Activated CD8-positive, alpha-beta T cell treated with anti-CD3 and anti-CD28 coated beads for 36 hours (primary cell): ENCODE data around the gene RBMS2. TPM values are rescaled to one million over a fixed set of nuclear protein-coding genes. Genes with fewer than 3 reads are reported as not detected.

Source experiments
- ATAC-seq: fragments of 200-7000 bp; cut with Tn5 transposase; one replicate; pipeline ENCODE4 v1.10.0; 2021; ENCODE audit warnings: mild to moderate bottlenecking, moderate library complexity
- CTCF ChIA-PET: fragments of 350-600 bp; sonication (Branson Sonifier 250); formaldehyde crosslinking; loops from one replicate; lab custom pipeline; 2021; ENCODE audit warnings: antibody characterized with exemption; lab: Charles Lee
- POLR2A ChIA-PET: fragments of 350-600 bp; sonication (Branson Sonifier 250); formaldehyde crosslinking; loops from one replicate; lab custom pipeline; 2021; ENCODE audit warnings: antibody characterized with exemption; lab: Charles Lee
- DNase-seq: peaks from one replicate; pipeline ENCODE4 v3.0.0-alpha.2; 2020
- H3K27ac Mint-ChIP-seq: one replicate; pipeline ENCODE4 v1.8.0; 2021; ENCODE audit warnings: mild to moderate bottlenecking, mixed read lengths
- H3K27me3 Mint-ChIP-seq: one replicate; pipeline ENCODE4 v1.8.0; 2021; ENCODE audit warnings: mixed read lengths
- H3K36me3 Mint-ChIP-seq: one replicate; pipeline ENCODE4 v1.8.0; 2021; ENCODE audit warnings: low read depth, mixed read lengths
- H3K4me1 Mint-ChIP-seq: one replicate; pipeline ENCODE4 v1.8.0; 2021; ENCODE audit warnings: low read depth, mixed read lengths
- H3K4me3 Mint-ChIP-seq: one replicate; pipeline ENCODE4 v1.8.0; 2021; ENCODE audit warnings: mild to moderate bottlenecking, moderate library complexity, mixed read lengths
- H3K9me3 Mint-ChIP-seq: one replicate; pipeline ENCODE4 v1.8.0; 2021; ENCODE audit warnings: mixed read lengths
- intact Hi-C: fragments of 100-400 bp; cut with micrococcal nuclease; formaldehyde crosslinking; loops from one replicate; pipeline ENCODE4 v1.10.0; 2022
- total RNA-seq, 2 experiments: library from RNA; stranded (reverse); gene quantifications; one replicate each; pipeline ENCODE4 v1.2.3, GENCODE V29; 2021
- TF ChIP-seq, protein P1 (sequence below): fragments of 200-600 bp; IDR thresholded peaks from one replicate; pipeline ENCODE4 v1.8.0; 2022; ENCODE audit warnings: antibody characterized with exemption, mild to moderate bottlenecking

RBMS2 gene
- total RNA-seq, 2 experiments from 2014 or later: 2.8 to 3.1 TPM

DNA sequence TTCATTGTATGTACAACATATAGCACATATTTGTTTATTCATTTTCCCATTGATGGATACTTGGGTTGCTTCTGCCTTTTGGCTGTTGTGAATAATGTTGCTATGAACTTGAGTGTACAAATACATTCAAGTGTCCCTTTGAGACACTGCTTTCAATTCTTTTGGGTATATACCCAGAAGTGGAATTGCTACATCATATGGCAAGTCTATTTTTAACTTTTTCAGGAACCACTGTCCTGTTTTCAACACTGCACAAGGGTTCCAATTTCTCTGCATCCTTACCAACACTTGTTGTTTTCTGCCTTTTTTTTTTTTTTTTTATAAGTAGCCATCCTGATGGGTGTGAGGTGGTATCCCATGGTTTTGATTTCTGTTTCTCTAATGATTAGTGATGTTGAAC lies 15.9 kb downstream of the RBMS2 start:
- ChIA-PET CTCF (interaction anchor here (2.4 kb wide), 1 partner anchor 24 kb away, joined by 11 read pairs; no protein-coding TSS in a partner anchor), POLR2A (no interaction called here)
- TF ChIP-seq, protein P1, sequence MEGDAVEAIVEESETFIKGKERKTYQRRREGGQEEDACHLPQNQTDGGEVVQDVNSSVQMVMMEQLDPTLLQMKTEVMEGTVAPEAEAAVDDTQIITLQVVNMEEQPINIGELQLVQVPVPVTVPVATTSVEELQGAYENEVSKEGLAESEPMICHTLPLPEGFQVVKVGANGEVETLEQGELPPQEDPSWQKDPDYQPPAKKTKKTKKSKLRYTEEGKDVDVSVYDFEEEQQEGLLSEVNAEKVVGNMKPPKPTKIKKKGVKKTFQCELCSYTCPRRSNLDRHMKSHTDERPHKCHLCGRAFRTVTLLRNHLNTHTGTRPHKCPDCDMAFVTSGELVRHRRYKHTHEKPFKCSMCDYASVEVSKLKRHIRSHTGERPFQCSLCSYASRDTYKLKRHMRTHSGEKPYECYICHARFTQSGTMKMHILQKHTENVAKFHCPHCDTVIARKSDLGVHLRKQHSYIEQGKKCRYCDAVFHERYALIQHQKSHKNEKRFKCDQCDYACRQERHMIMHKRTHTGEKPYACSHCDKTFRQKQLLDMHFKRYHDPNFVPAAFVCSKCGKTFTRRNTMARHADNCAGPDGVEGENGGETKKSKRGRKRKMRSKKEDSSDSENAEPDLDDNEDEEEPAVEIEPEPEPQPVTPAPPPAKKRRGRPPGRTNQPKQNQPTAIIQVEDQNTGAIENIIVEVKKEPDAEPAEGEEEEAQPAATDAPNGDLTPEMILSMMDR: no peak
- Mint-ChIP-seq H3K9me3 (no peaks in the 10 kb centered on the region), H3K4me1 (no peaks in the 10 kb centered on the region), H3K27me3 (no peaks in the 10 kb centered on the region), H3K4me3 (no peak overlapping the region), H3K36me3 (no peaks in the 10 kb centered on the region), H3K27ac (no peak overlapping the region)
- intact Hi-C loops: no loop called here
- ATAC-seq (no peak), DNase-seq (no peak)

DNA sequence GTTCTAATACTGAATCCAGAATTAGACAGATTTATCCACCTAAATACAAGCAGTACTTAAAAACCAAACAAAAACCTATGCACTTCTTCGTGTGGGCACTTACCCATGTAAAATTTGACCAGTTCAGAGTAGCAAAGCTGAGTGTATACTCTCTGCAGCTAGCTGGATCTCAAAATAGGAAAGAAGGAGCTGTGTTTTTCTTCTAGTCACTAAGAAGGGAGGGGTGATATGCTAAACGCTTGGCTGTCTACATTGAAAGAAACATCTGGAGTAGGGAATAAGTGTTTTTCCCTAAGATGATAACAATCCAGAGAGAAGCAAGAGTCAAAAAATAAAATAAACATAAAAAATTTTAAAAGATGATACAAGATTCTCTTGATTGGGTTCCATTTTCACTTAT lies 20.0 kb downstream of the RBMS2 start:
- H3K27me3 Mint-ChIP-seq: no peaks in the 10 kb centered on the region
- no peak overlapping the region for H3K27ac Mint-ChIP-seq
- no peak overlapping the region for H3K4me3 Mint-ChIP-seq
- TF ChIP-seq, protein P1: no peak
- no peak for DNase-seq
- no peaks in the 10 kb centered on the region for H3K36me3 Mint-ChIP-seq
- ChIA-PET CTCF (interaction anchor here (1.1 to 4.8 kb wide), 4 partner anchors 15 to 45 kb away, joined by 3 to 26 read pairs (median 4); no protein-coding TSS in a partner anchor), POLR2A (no interaction called here)
- intact Hi-C loops: no loop called here
- no peaks in the 10 kb centered on the region for H3K9me3 Mint-ChIP-seq
- H3K4me1 Mint-ChIP-seq: no peaks in the 10 kb centered on the region
- ATAC-seq: no peak

DNA sequence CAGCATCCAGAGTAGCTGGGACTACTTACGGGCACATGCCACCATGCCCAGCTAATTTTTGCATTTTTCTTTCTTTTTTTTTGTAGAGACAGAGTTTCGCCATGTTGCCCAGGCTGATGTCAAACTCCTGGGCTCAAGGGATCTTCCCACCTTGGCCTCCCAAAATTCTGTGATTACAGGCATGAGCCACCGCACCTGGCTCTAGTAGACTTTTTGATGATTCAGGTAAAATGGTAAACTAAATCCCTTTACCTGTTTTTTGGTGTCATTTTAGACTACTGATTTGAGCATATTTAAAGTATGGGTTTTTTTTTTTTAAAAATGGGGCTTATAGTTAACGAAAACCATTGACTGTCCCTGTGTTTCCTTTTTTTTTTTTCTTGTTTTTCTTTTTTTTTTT lies 20.5 kb downstream of the RBMS2 start:
- POLR2A ChIA-PET: no interaction called here
- Mint-ChIP-seq H3K36me3 (no peaks in the 10 kb centered on the region), H3K27me3 (no peaks in the 10 kb centered on the region)

DNA sequence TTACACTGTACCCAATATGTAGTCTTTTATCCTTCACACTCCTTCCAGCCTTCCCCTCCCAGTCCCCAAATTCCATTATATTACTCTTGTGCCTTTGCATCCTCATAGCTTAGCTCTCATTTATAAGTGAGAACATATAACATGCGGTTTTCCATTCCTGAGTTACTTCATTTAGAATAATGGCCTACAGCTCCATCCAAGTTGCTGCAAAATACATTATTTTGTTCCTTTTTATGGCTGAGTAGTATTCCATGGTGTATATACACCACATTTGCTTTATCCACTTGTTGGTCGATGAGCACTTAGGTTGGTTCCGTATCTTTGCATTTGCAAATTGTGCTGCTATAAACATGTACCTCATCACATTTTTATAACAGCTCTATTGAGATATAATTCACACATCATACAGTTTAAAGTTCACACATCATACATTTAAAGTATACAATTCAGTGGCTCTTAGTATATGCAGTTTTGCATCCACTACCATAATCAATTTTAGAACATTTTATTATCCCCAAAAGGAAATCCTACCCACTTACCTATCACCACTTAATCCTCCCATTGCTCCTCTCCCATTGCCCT lies 23.5 kb downstream of the RBMS2 start:
- CTCF ChIA-PET: no interaction called here
- no peaks in the 10 kb centered on the region for H3K36me3 Mint-ChIP-seq
- TF ChIP-seq, protein P1: no peak
- no peaks in the 10 kb centered on the region for H3K9me3 Mint-ChIP-seq
- POLR2A ChIA-PET: no interaction called here
- intact Hi-C loops: no loop called here
- ATAC-seq: no peak
- H3K27me3 Mint-ChIP-seq: no peaks in the 10 kb centered on the region
- no peak overlapping the region for H3K27ac Mint-ChIP-seq
- H3K4me1 Mint-ChIP-seq: no peaks in the 10 kb centered on the region
- no peak overlapping the region for H3K4me3 Mint-ChIP-seq
- DNase-seq: no peak

More for the DNA sequence above, 20.5 kb downstream of the RBMS2 start:
- no peaks in the 10 kb centered on the region for H3K4me1 Mint-ChIP-seq
- intact Hi-C loops: no loop called here
- no peak for DNase-seq
- TF ChIP-seq, protein P1: no peak
- no peak for ATAC-seq
- H3K4me3 Mint-ChIP-seq: no peak overlapping the region
- CTCF ChIA-PET: interaction anchor here (1.1 to 4.8 kb wide), 3 partner anchors 15 to 46 kb away, joined by 3 to 26 read pairs (median 4); no protein-coding TSS in a partner anchor
- no peaks in the 10 kb centered on the region for H3K9me3 Mint-ChIP-seq
- no peak overlapping the region for H3K27ac Mint-ChIP-seq

DNA sequence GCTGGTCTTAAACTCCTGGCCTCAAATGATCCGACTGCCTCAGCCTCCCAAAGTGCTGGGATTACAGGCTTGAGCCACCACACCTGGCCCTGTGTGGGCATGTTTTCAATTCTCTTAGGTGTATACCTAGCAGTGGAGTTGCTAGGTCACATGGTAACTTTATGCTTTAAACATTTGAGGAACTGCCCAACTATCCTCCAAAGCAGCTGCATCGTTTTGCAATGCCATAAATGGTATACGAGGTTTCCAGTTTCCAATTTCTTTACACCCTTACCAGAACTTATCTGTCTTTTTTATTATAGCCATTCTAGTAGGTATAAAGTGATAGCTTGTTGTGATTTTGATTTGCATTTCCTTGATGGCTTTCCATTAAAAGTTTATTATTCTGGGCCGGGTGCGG lies 25.1 kb downstream of the RBMS2 start:
- no peak overlapping the region for H3K27ac Mint-ChIP-seq
- no peaks in the 10 kb centered on the region for H3K4me1 Mint-ChIP-seq
- no peaks in the 10 kb centered on the region for H3K36me3 Mint-ChIP-seq
- ATAC-seq (no peak), DNase-seq (no peak)
- TF ChIP-seq, protein P1: no peak
- CTCF ChIA-PET: interaction anchor here (1.2 kb wide), 1 partner anchor 33 kb away, joined by 4 read pairs; no protein-coding TSS in a partner anchor
- no peaks in the 10 kb centered on the region for H3K27me3 Mint-ChIP-seq
- POLR2A ChIA-PET: no interaction called here
- H3K4me3 Mint-ChIP-seq: no peak overlapping the region
- no peaks in the 10 kb centered on the region for H3K9me3 Mint-ChIP-seq
- intact Hi-C loops: no loop called here
